ENCODE measurements around the gene OR4X2. TPM values are rescaled to one million over a fixed set of nuclear protein-coding genes. Genes with fewer than 3 reads are reported as not detected.
"Not testable (repeated sequence)": the region's sequence is repeated elsewhere in the genome, so short reads cannot be mapped to it uniquely, and the experiment has no call there.

Gene OR4X2
- total RNA-seq = not detected

- Histone ChIP-seq H3K36me3 (no peaks in the 10 kb centered on the region), H3K4me1 (no peaks in the 10 kb centered on the region), H3K27me3 (no peaks in the 10 kb centered on the region), H3K27ac (replicated peaks in 1 of 4) (no peak within 1 kb of the TSS), H3K9me3 (peaks cover 0 to 22% (median 16%) of the 10 kb centered on the region in 4 donors), H3K4me3 (no peak within 1 kb of the TSS)
- no peak for TF ChIP-seq CTCF (IDR thresholded peaks at IDR 0.05)
- TF ChIP-seq POLR2AphosphoS5 (IDR thresholded peaks at IDR 0.05) = no peak
- no peak for TF ChIP-seq EP300 (IDR thresholded peaks at IDR 0.05)
- TF ChIP-seq POLR2A (IDR thresholded peaks at IDR 0.05; ENCODE audit: low read depth) = no peak
- no peak for DNase-seq (ENCODE audit: extremely low spot score)
- intact Hi-C loops (cut with DNase I) = no loop called here
Observed at GRCh38 chr11:48244804-48245203, at the start of gene OR4X2. TSS of gene OR4X2 (plus strand) at chr11:48245104. CDS start at chr11:48245104, 0 bp downstream.

- DNase-seq (ENCODE audit: extremely low spot score) = no peak
- intact Hi-C loops (cut with DNase I) = no loop called here
- Histone ChIP-seq H3K4me3 (no peak overlapping the region), H3K36me3 (no peaks in the 10 kb centered on the region), H3K4me1 (no peaks in the 10 kb centered on the region), H3K27me3 (peaks cover 0 to 4% (median 0%) of the 10 kb centered on the region in 4 donors), H3K9me3 (no peaks in the 10 kb centered on the region), H3K27ac (replicated peaks in 1 of 4) (no peak overlapping the region)
- 83% methylated on average over 2 of the region's 2 CpGs for WGBS
- TF ChIP-seq CTCF (IDR thresholded peaks at IDR 0.05) = no peak
- no peak for TF ChIP-seq EP300 (IDR thresholded peaks at IDR 0.05)
- TF ChIP-seq POLR2AphosphoS5 (IDR thresholded peaks at IDR 0.05) = no peak
- TF ChIP-seq POLR2A (IDR thresholded peaks at IDR 0.05; ENCODE audit: low read depth) = no peak
Observed at GRCh38 chr11:48207881-48208280, 37.0 kb upstream of the OR4X2 start.

GRCh38 chr11:48210052-48210451 lies 34.9 kb upstream of the OR4X2 start:
- Histone ChIP-seq H3K27ac (replicated peaks in 1 of 4) (no peak overlapping the region), H3K36me3 (no peaks in the 10 kb centered on the region), H3K27me3 (peaks cover 0 to 4% (median 0%) of the 10 kb centered on the region in 4 donors), H3K9me3 (no peaks in the 10 kb centered on the region), H3K4me3 (no peak overlapping the region), H3K4me1 (no peaks in the 10 kb centered on the region)
- 23% methylated on average over 7 of the region's 7 CpGs for WGBS
- TF ChIP-seq POLR2AphosphoS5 (IDR thresholded peaks at IDR 0.05) (no peak), CTCF (IDR thresholded peaks at IDR 0.05) (peak in 1 of 3 experiments; percentile 9), POLR2A (IDR thresholded peaks at IDR 0.05; ENCODE audit: low read depth) (no peak)
- intact Hi-C loops (cut with DNase I) = no loop called here
- DNase-seq (ENCODE audit: extremely low spot score) = no peak

GRCh38 chr11:48216510-48216909 lies 28.4 kb upstream of the OR4X2 start, which contains the start of gene OR4B1:
TSS of gene OR4B1 (plus strand) at chr11:48216810. CDS start at chr11:48216810, 0 bp downstream.
- 71% methylated on average over 2 of the region's 2 CpGs for WGBS
- no peak within 1 kb of the TSS for H3K27ac ChIP-seq (replicated peaks in 1 of 4)
- DNase-seq (ENCODE audit: extremely low spot score) = no peak
- no peaks in the 10 kb centered on the region for H3K9me3 ChIP-seq
- intact Hi-C loops (cut with DNase I) = no loop called here
- no peak within 1 kb of the TSS for H3K4me3 ChIP-seq
- no peak for TF ChIP-seq POLR2AphosphoS5 (IDR thresholded peaks at IDR 0.05)
- no peak for TF ChIP-seq EP300 (IDR thresholded peaks at IDR 0.05)
- no peak for TF ChIP-seq POLR2A (IDR thresholded peaks at IDR 0.05; ENCODE audit: low read depth)
- TF ChIP-seq CTCF (IDR thresholded peaks at IDR 0.05) = no peak
- H3K36me3 ChIP-seq = no peaks in the 10 kb centered on the region
- H3K27me3 ChIP-seq = no peaks in the 10 kb centered on the region
- H3K4me1 ChIP-seq = no peaks in the 10 kb centered on the region

GRCh38 chr11:48228761-48229160 lies 16.1 kb upstream of the OR4X2 start:
- Histone ChIP-seq H3K9me3 (peaks cover 0 to 13% (median 3%) of the 10 kb centered on the region in 4 donors), H3K36me3 (no peaks in the 10 kb centered on the region), H3K27ac (replicated peaks in 1 of 4) (no peak overlapping the region), H3K4me3 (no peak overlapping the region), H3K27me3 (peaks cover 0 to 4% (median 0%) of the 10 kb centered on the region in 4 donors), H3K4me1 (no peaks in the 10 kb centered on the region)
- intact Hi-C loops (cut with DNase I) = no loop called here
- no peak for TF ChIP-seq POLR2AphosphoS5 (IDR thresholded peaks at IDR 0.05)
- TF ChIP-seq CTCF (IDR thresholded peaks at IDR 0.05) = no peak
- TF ChIP-seq EP300 (IDR thresholded peaks at IDR 0.05) = no peak
- no peak for TF ChIP-seq POLR2A (IDR thresholded peaks at IDR 0.05; ENCODE audit: low read depth)
- no peak for DNase-seq (ENCODE audit: extremely low spot score)
- 88% methylated on average over 17 of the region's 18 CpGs for WGBS

GRCh38 chr11:48230057-48230456 lies 14.8 kb upstream of the OR4X2 start:
- 88% methylated on average over 11 of the region's 11 CpGs for WGBS
- H3K27me3 ChIP-seq; H3K4me1 ChIP-seq; DNase-seq (ENCODE audit: extremely low spot score); H3K4me3 ChIP-seq; intact Hi-C loops (cut with DNase I); H3K36me3 ChIP-seq; H3K27ac ChIP-seq (replicated peaks in 1 of 4): not testable (repeated sequence)
- peaks cover 0 to 13% (median 3%) of the 10 kb centered on the region in 4 donors for H3K9me3 ChIP-seq
